Ascending aorta (tissue), 2 donors: ENCODE measurements around the gene PIR. TPM values are rescaled to one million over a fixed set of nuclear protein-coding genes. Genes with fewer than 3 reads are reported as not detected.

Source experiments
- DNase-seq, 2 donors: peaks; one replicate each; pipeline ENCODE4 v3.0.0-alpha.2; 2019; ENCODE audit warnings: low spot score in 2 of 2
- H3K27ac ChIP-seq, 2 donors: fragments of 200-600 bp; sonication (generic); one replicate each; pipeline ENCODE4 v1.5.1; 2016 to 2017; ENCODE audit warnings: mild to moderate bottlenecking in 1 of 2
- H3K27me3 ChIP-seq: fragments of 200-600 bp; sonication (generic); one replicate; pipeline ENCODE4 v1.5.1; 2017
- H3K36me3 ChIP-seq, 2 donors: fragments of 200-600 bp; sonication (generic); one replicate each; pipeline ENCODE4 v1.5.1; 2016
- H3K4me1 ChIP-seq, 2 donors: fragments of 200-600 bp; sonication (generic); one replicate each; pipeline ENCODE4 v1.5.1; 2016 to 2017; ENCODE audit warnings: mild to moderate bottlenecking in 1 of 2
- H3K4me3 ChIP-seq, 2 donors: fragments of 200-600 bp; sonication (generic); one replicate each; pipeline ENCODE4 v1.5.1; 2016 to 2017; ENCODE audit warnings: mild to moderate bottlenecking in 1 of 2
- H3K9me3 ChIP-seq, 2 donors: fragments of 200-600 bp; sonication (generic); one replicate each; pipeline ENCODE4 v1.5.1; 2016
- intact Hi-C: fragments of 100-400 bp; cut with DNase I; formaldehyde crosslinking; loops from one replicate; pipeline ENCODE4 v1.15.1; 2023
- total RNA-seq: library from RNA; depleted of rRNA; stranded (reverse); fragments of >200 nt; gene quantifications from one replicate; pipeline ENCODE4 v1.1.0, GENCODE V29; 2016
- TF ChIP-seq, protein P1 (sequence below), 3 experiments: fragments of 200-600 bp in 2 of 3; fragments of 450-650 bp in 1 of 3; sonication (generic) in 2 of 3; IDR thresholded peaks; one replicate each; pipeline ENCODE4 v1.5.1; 2016 to 2019; ENCODE audit warnings: antibody characterized with exemption in 3 of 3, mild to moderate bottlenecking in 1 of 3, moderate library complexity in 1 of 3

PIR gene
- total RNA-seq, 1 donor from 2014 or later: 14.6 TPM

DNA sequence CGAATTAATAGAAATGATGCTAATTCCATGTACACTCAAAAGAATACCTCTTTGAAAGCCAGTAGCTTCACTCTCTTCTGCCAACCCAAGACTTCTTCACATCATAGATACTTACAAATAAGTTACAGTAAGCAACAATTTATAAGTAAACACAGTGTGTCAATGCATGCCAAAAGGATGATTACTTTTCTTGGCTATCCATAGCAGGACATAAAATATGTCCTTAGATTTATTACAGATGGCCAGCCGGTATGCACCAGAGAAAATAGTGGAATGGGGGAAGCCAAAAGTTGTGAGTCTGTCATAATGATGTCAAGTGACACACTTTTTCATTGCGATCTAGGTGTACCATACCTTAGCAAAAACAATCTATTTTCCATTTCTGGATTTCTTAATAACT is 6.8 kb upstream of the PIR start:
- intact Hi-C loops: no loop called here
- H3K27ac ChIP-seq: no peak overlapping the region

DNA sequence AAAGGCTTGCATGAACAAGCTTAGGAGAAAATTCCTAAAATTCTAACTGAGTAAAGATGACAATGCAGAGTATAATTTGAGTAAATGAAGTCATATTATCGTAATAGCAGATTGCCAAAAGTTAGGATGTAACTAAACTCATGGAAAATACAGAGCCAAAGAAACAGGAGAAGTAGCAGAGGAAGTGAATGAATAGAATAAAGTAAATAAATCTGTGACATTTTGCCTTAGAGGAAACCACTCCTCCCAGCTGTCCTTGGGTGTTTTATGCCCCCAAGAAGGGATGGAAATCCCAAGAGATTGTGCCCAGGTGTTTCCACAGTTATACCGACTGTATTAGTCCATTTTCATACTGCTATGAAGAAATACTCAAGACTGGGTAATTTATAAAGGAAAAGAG is 5.6 kb upstream of the PIR start:
- Histone ChIP-seq H3K36me3 (no peaks in the 10 kb centered on the region), H3K4me3 (no peak overlapping the region), H3K27me3 (no peaks in the 10 kb centered on the region), H3K4me1 (no peaks in the 10 kb centered on the region), H3K9me3 (no peaks in the 10 kb centered on the region), H3K27ac (no peak overlapping the region)
- DNase-seq: no peak
- TF ChIP-seq, protein P1, sequence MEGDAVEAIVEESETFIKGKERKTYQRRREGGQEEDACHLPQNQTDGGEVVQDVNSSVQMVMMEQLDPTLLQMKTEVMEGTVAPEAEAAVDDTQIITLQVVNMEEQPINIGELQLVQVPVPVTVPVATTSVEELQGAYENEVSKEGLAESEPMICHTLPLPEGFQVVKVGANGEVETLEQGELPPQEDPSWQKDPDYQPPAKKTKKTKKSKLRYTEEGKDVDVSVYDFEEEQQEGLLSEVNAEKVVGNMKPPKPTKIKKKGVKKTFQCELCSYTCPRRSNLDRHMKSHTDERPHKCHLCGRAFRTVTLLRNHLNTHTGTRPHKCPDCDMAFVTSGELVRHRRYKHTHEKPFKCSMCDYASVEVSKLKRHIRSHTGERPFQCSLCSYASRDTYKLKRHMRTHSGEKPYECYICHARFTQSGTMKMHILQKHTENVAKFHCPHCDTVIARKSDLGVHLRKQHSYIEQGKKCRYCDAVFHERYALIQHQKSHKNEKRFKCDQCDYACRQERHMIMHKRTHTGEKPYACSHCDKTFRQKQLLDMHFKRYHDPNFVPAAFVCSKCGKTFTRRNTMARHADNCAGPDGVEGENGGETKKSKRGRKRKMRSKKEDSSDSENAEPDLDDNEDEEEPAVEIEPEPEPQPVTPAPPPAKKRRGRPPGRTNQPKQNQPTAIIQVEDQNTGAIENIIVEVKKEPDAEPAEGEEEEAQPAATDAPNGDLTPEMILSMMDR (IDR thresholded peaks at IDR 0.05): no peak
- intact Hi-C loops: no loop called here

More for the DNA sequence above, 6.8 kb upstream of the PIR start:
- H3K27me3 ChIP-seq: no peaks in the 10 kb centered on the region
- H3K9me3 ChIP-seq: no peaks in the 10 kb centered on the region
- H3K4me1 ChIP-seq: no peaks in the 10 kb centered on the region
- TF ChIP-seq, protein P1 (IDR thresholded peaks at IDR 0.05): no peak
- no peak overlapping the region for H3K4me3 ChIP-seq
- no peak for DNase-seq
- H3K36me3 ChIP-seq: no peaks in the 10 kb centered on the region

DNA sequence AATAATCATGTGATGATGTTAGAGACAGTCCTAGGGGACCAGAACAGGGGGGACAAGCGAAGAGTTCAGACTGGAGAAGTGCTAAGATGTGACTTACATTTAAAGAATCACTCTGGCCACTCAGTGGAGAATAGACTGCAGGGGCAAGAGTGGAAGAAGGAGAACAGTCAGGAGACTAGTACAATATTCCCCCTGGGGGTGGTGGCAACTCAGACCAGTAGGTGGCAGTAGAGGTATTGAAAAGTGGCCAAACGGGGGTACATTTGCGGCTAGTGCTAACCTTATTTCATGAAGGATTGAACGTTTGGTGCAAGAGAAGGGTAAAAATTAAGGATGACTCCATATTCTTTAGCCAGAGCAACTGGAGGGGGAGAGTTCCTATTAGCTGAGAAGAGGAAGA is 4.7 kb upstream of the PIR start:
- no peaks in the 10 kb centered on the region for H3K36me3 ChIP-seq
- no peaks in the 10 kb centered on the region for H3K9me3 ChIP-seq
- H3K27ac ChIP-seq: no peak overlapping the region
- intact Hi-C loops: no loop called here
- DNase-seq: peak in 1 of 2 donors; percentile 69
- H3K4me3 ChIP-seq: no peak overlapping the region
- H3K4me1 ChIP-seq: no peaks in the 10 kb centered on the region
- TF ChIP-seq, protein P1 (IDR thresholded peaks at IDR 0.05): peak in 2 of 3 experiments; percentile 35 to 44
- no peaks in the 10 kb centered on the region for H3K27me3 ChIP-seq

DNA sequence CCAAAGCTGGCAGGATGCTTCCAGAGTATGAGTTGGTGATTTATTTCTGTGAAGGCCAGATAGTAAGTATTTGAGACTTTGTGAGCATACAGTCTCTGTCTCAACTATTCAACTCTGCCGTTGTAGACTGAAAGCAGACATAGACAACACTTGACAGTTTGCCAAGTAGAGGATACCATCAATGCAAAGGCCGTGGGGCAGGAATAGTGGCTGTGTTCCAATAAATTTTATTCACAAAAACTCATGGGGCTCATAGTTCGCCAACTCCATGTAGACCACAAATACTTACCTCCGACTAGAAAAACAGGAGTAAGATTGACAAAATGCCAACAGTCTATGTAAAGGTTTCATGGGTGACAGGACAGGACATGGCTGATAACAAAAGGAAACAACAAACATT is 3.7 kb upstream of the PIR start:
- DNase-seq: no peak
- intact Hi-C loops: no loop called here
- no peak overlapping the region for H3K4me3 ChIP-seq
- TF ChIP-seq, protein P1 (IDR thresholded peaks at IDR 0.05): no peak
- no peaks in the 10 kb centered on the region for H3K27me3 ChIP-seq
- H3K27ac ChIP-seq: no peak overlapping the region
- H3K9me3 ChIP-seq: no peaks in the 10 kb centered on the region
- no peaks in the 10 kb centered on the region for H3K4me1 ChIP-seq
- H3K36me3 ChIP-seq: no peaks in the 10 kb centered on the region

DNA sequence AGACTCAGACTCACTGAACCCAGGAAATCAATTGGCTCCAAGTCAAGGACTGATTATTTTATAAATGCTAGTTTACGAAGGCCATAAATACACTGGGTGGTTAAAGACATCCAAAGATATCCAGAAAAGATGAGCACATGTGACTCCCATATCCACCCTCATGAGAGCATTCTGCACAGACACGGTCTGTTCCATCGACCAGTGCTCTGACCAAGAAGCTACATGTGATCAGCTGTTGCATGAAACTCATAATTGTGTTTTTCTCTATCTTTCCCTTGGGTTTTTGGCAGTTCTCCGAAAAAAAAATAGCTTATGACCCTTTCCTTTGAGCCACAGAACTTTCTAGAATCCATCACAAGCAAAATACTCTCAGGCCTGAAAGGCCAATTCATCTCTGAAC is 2.7 kb upstream of the PIR start:
- no peak overlapping the region for H3K27ac ChIP-seq
- intact Hi-C loops: no loop called here
- no peaks in the 10 kb centered on the region for H3K4me1 ChIP-seq
- no peak for DNase-seq
- no peaks in the 10 kb centered on the region for H3K9me3 ChIP-seq
- TF ChIP-seq, protein P1 (IDR thresholded peaks at IDR 0.05): no peak
- H3K4me3 ChIP-seq: no peak overlapping the region
- H3K27me3 ChIP-seq: no peaks in the 10 kb centered on the region
- no peaks in the 10 kb centered on the region for H3K36me3 ChIP-seq

DNA sequence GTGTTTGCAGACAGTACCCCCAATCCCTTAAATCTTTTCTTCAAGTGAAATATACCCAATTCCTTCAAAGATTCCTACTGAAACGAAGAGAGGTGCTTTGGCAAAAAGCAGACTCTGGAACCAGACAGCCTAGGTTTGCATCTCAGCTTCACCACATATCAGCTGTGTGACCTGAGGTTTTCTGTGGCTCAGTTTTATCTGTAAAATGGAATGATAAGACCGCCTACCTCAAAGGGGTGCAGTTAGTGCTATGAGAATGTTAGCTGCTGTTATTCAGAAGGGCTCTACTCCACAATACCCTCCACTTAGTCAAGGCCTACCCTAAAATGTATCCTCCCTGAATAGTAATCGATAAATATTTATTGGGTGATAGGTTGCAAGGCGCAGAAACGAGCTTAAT is 664 bp downstream of the PIR start:
- TF ChIP-seq, protein P1 (IDR thresholded peaks at IDR 0.05): no peak
- Histone ChIP-seq H3K4me3 (peak overlapping the region; percentile 49 to 70), H3K27ac (peak overlapping the region; percentile 44 to 56), H3K27me3 (no peaks in the 10 kb centered on the region), H3K9me3 (no peaks in the 10 kb centered on the region), H3K4me1 (no peaks in the 10 kb centered on the region), H3K36me3 (no peaks in the 10 kb centered on the region)
- intact Hi-C loops: loop anchor here (2.0 to 5.0 kb wide), 4 partner anchors 22 to 365 kb away; no protein-coding TSS in a partner anchor
- DNase-seq: no peak
